GM13976 (cell line): Measurements from ENCODE around the gene UBE2K.
"Not testable (repeated sequence)": the region's sequence is repeated elsewhere in the genome, so short reads cannot be mapped to it uniquely, and the experiment has no call there.

ENCODE experiments used
- DNase-seq: peaks from one replicate; pipeline ENCODE4 v3.0.0; 2012; ENCODE audit warnings: low spot score
- CTCF ChIP-seq: IDR thresholded peaks from 2 replicates; pipeline ENCODE4 v1.5.1; 2012; ENCODE audit warnings: borderline replicate concordance, mild to moderate bottlenecking; ENCODE audit not compliant: insufficient read depth; ENCODE audit errors: extremely low read depth, missing control alignments, control extremely low read depth
- in situ Hi-C: fragments of 300-500 bp; cut with MboI; formaldehyde crosslinking; loops from one replicate; pipeline ENCODE4 v1.12.0; 2022; ENCODE audit warnings: low sequenced_read_pairs, mixed read lengths, inconsistent platforms; ENCODE audit not compliant: unreplicated experiment

The UBE2K gene

GRCh38 chr4:39759569-39759968 is 61.6 kb downstream of the UBE2K start:
- no peak for TF ChIP-seq CTCF
- in situ Hi-C loops, result no loop called here
- no peak for DNase-seq

GRCh38 chr4:39761005-39761667 is 63.2 kb downstream of the UBE2K start:
- no peak for TF ChIP-seq CTCF
- in situ Hi-C loops, result no loop called here
- no peak for DNase-seq

- in situ Hi-C loops, result no loop called here
- DNase-seq, result peak; percentile 45
- no peak for TF ChIP-seq CTCF
Observed at GRCh38 chr4:39763714-39764572, 66.0 kb downstream of the UBE2K start.

- in situ Hi-C loops, result no loop called here
- no peak for TF ChIP-seq CTCF
- DNase-seq, result no peak
Observed at GRCh38 chr4:39770005-39770404, 72.1 kb downstream of the UBE2K start.

GRCh38 chr4:39770471-39770870 is 72.5 kb downstream of the UBE2K start:
- TF ChIP-seq CTCF, result no peak
- no peak for DNase-seq
- in situ Hi-C loops, result no loop called here

GRCh38 chr4:39770969-39771724 is 73.2 kb downstream of the UBE2K start:
- TF ChIP-seq CTCF, result no peak
- DNase-seq, result no peak
- in situ Hi-C loops, result no loop called here

GRCh38 chr4:39781988-39782387 is 84.1 kb downstream of the UBE2K start:
- DNase-seq, in situ Hi-C loops: not testable (repeated sequence)
